T-helper 2 cell treated with Interferon-gamma antibody and Interleukin-4, amounts not matched to agents 5 μg/mL and 100 μg/mL, for 36 hours (primary cell): ENCODE data around the gene METTL8.

Source experiments
- DNase-seq: peaks from one replicate; pipeline ENCODE4 v3.0.0; 2021; ENCODE audit warnings: low spot score
- H3K27ac Mint-ChIP-seq: one replicate; pipeline ENCODE4 v1.8.0; 2021; ENCODE audit warnings: mild to moderate bottlenecking, mixed read lengths
- H3K27me3 Mint-ChIP-seq: one replicate; pipeline ENCODE4 v1.8.0; 2021; ENCODE audit warnings: low read depth, mixed read lengths
- H3K36me3 Mint-ChIP-seq: one replicate; pipeline ENCODE4 v1.8.0; 2021; ENCODE audit warnings: low read depth, mixed read lengths
- H3K4me1 Mint-ChIP-seq: one replicate; pipeline ENCODE4 v1.8.0; 2021; ENCODE audit warnings: low read depth, mixed read lengths
- H3K4me3 Mint-ChIP-seq: one replicate; pipeline ENCODE4 v1.8.0; 2022; ENCODE audit warnings: mild to moderate bottlenecking, moderate library complexity, mixed read lengths
- H3K9me3 Mint-ChIP-seq: one replicate; pipeline ENCODE4 v1.8.0; 2021; ENCODE audit warnings: mixed read lengths

Gene METTL8

GRCh38 chr2:171330155-171330956, 103.4 kb downstream of the METTL8 start:
- Mint-ChIP-seq H3K4me3 (no peak overlapping the region), H3K27me3 (no peaks in the 10 kb centered on the region), H3K27ac (no peak overlapping the region), H3K9me3 (no peaks in the 10 kb centered on the region), H3K36me3 (peaks cover 9% of the 10 kb centered on the region), H3K4me1 (peaks cover 24% of the 10 kb centered on the region)
- no peak for DNase-seq

- H3K27me3 Mint-ChIP-seq: no peaks in the 10 kb centered on the region
- no peaks in the 10 kb centered on the region for H3K9me3 Mint-ChIP-seq
- peaks cover 18% of the 10 kb centered on the region for H3K36me3 Mint-ChIP-seq
- DNase-seq: no peak
- peak overlapping the region; percentile 29 for H3K27ac Mint-ChIP-seq
- peak overlapping the region; percentile 1 for H3K4me3 Mint-ChIP-seq
- peaks cover 32% of the 10 kb centered on the region for H3K4me1 Mint-ChIP-seq
Measured at GRCh38 chr2:171327043-171327496, 106.7 kb downstream of the METTL8 start.

- H3K36me3 Mint-ChIP-seq: peaks cover 22% of the 10 kb centered on the region
- H3K4me3 Mint-ChIP-seq: peak overlapping the region; percentile 29
- no peaks in the 10 kb centered on the region for H3K9me3 Mint-ChIP-seq
- no peak for DNase-seq
- peak overlapping the region; percentile 58 for H3K27ac Mint-ChIP-seq
- H3K27me3 Mint-ChIP-seq: no peaks in the 10 kb centered on the region
- H3K4me1 Mint-ChIP-seq: peaks cover 34% of the 10 kb centered on the region
Measured at GRCh38 chr2:171325886-171326585, 107.8 kb downstream of the METTL8 start.

GRCh38 chr2:171323971-171324528, 109.7 kb downstream of the METTL8 start:
- Mint-ChIP-seq H3K27me3 (no peaks in the 10 kb centered on the region), H3K4me1 (peaks cover 54% of the 10 kb centered on the region), H3K27ac (peak overlapping the region; percentile 28), H3K36me3 (peaks cover 25% of the 10 kb centered on the region), H3K9me3 (no peaks in the 10 kb centered on the region), H3K4me3 (no peak overlapping the region)
- no peak for DNase-seq

- H3K27me3 Mint-ChIP-seq: no peaks in the 10 kb centered on the region
- H3K4me1 Mint-ChIP-seq: peaks cover 62% of the 10 kb centered on the region
- peaks cover 21% of the 10 kb centered on the region for H3K36me3 Mint-ChIP-seq
- H3K27ac Mint-ChIP-seq: no peak overlapping the region
- no peak for DNase-seq
- no peaks in the 10 kb centered on the region for H3K9me3 Mint-ChIP-seq
- no peak overlapping the region for H3K4me3 Mint-ChIP-seq
Measured at GRCh38 chr2:171322928-171323327, 110.9 kb downstream of the METTL8 start.

GRCh38 chr2:171320731-171321130, 113.1 kb downstream of the METTL8 start:
- Mint-ChIP-seq H3K9me3 (no peaks in the 10 kb centered on the region), H3K4me3 (peak overlapping the region; percentile 9), H3K36me3 (peaks cover 20% of the 10 kb centered on the region), H3K27ac (peak overlapping the region; percentile 10), H3K27me3 (no peaks in the 10 kb centered on the region), H3K4me1 (peaks cover 46% of the 10 kb centered on the region)
- DNase-seq: no peak

GRCh38 chr2:171320208-171320621, 113.6 kb downstream of the METTL8 start:
- peaks cover 22% of the 10 kb centered on the region for H3K36me3 Mint-ChIP-seq
- H3K27me3 Mint-ChIP-seq: no peaks in the 10 kb centered on the region
- H3K4me1 Mint-ChIP-seq: peaks cover 44% of the 10 kb centered on the region
- no peak overlapping the region for H3K4me3 Mint-ChIP-seq
- peak overlapping the region; percentile 17 for H3K27ac Mint-ChIP-seq
- H3K9me3 Mint-ChIP-seq: no peaks in the 10 kb centered on the region
- no peak for DNase-seq

- peak; percentile 81 for DNase-seq
- peak overlapping the region; percentile 77 for H3K27ac Mint-ChIP-seq
- H3K4me3 Mint-ChIP-seq: peak overlapping the region; percentile 66
- H3K27me3 Mint-ChIP-seq: no peaks in the 10 kb centered on the region
- H3K9me3 Mint-ChIP-seq: no peaks in the 10 kb centered on the region
- peaks cover 25% of the 10 kb centered on the region for H3K36me3 Mint-ChIP-seq
- peaks cover 44% of the 10 kb centered on the region for H3K4me1 Mint-ChIP-seq
Measured at GRCh38 chr2:171319164-171319810, 114.5 kb downstream of the METTL8 start.

GRCh38 chr2:171318463-171318934, 115.3 kb downstream of the METTL8 start:
- peaks cover 42% of the 10 kb centered on the region for H3K4me1 Mint-ChIP-seq
- peaks cover 4% of the 10 kb centered on the region for H3K9me3 Mint-ChIP-seq
- peak overlapping the region; percentile 66 for H3K4me3 Mint-ChIP-seq
- no peaks in the 10 kb centered on the region for H3K27me3 Mint-ChIP-seq
- peaks cover 21% of the 10 kb centered on the region for H3K36me3 Mint-ChIP-seq
- no peak for DNase-seq
- peak overlapping the region; percentile 27 for H3K27ac Mint-ChIP-seq

GRCh38 chr2:171317492-171318125, 116.2 kb downstream of the METTL8 start:
- Mint-ChIP-seq H3K27ac (no peak overlapping the region), H3K9me3 (peaks cover 4% of the 10 kb centered on the region), H3K36me3 (peaks cover 19% of the 10 kb centered on the region), H3K27me3 (no peaks in the 10 kb centered on the region), H3K4me3 (no peak overlapping the region), H3K4me1 (peaks cover 42% of the 10 kb centered on the region)
- no peak for DNase-seq

- Mint-ChIP-seq H3K9me3 (peaks cover 6% of the 10 kb centered on the region), H3K27me3 (no peaks in the 10 kb centered on the region), H3K4me1 (peaks cover 42% of the 10 kb centered on the region), H3K36me3 (peaks cover 23% of the 10 kb centered on the region), H3K27ac (no peak overlapping the region), H3K4me3 (no peak overlapping the region)
- no peak for DNase-seq
Measured at GRCh38 chr2:171316755-171317337, 116.9 kb downstream of the METTL8 start.

- Mint-ChIP-seq H3K9me3 (peaks cover 12% of the 10 kb centered on the region), H3K27ac (no peak overlapping the region), H3K4me3 (no peak overlapping the region), H3K36me3 (peaks cover 27% of the 10 kb centered on the region), H3K27me3 (no peaks in the 10 kb centered on the region), H3K4me1 (peaks cover 42% of the 10 kb centered on the region)
- no peak for DNase-seq
Measured at GRCh38 chr2:171316220-171316619, 117.6 kb downstream of the METTL8 start.

- Mint-ChIP-seq H3K4me1 (peaks cover 37% of the 10 kb centered on the region), H3K27ac (no peak overlapping the region), H3K4me3 (no peak overlapping the region), H3K9me3 (peaks cover 17% of the 10 kb centered on the region), H3K36me3 (peaks cover 27% of the 10 kb centered on the region), H3K27me3 (no peaks in the 10 kb centered on the region)
- no peak for DNase-seq
Measured at GRCh38 chr2:171315781-171316180, 118.0 kb downstream of the METTL8 start.
